ENCODE measurements around the gene TBCC.
"Not testable (repeated sequence)": the region's sequence is repeated elsewhere in the genome, so short reads cannot be mapped to it uniquely, and the experiment has no call there.

The TBCC gene

DNA sequence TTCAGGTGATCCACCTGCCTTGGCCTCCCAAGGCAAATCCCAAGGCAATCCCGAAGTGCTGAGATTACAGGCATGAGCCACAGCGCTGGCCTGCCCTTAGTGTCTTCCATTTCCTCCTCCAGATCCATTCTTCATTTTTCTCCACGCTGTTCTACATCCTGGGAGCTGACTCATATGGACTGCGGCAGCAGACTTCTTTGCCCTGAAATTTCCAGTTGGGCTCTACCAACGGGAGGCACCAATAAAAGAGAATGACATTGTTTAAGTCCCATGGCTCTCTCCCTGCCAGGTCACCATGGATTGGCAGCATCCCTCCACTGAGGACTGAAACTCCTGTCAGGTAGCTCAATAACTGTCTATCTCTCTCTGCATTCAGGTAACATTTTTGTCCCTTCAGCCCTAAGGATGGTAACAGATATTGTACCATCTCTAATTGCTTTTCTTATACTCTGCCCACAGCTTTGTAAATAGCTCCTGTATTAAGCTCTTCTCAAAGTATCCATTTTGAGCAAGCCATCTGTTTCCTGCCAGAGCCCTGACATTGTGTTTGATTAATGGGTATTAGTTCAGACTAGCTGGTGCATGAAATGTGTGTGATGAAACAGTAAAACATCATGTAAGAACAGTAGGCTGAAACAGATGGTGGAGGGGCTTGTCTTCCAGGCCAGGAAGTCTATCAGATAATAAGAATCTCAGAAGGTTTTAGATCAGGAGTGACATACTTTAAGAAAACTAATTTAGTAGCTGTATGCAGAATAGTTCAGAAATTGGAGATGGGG lies 3.6 kb downstream of the TBCC start:
- H3K9me3 ChIP-seq (ENCODE audit: control insufficient read depth, low read length): no peaks in the 10 kb centered on the region
- H2AFZ ChIP-seq: no peak overlapping the region
- peaks cover 5% of the 10 kb centered on the region for H3K4me1 ChIP-seq
- H3K9ac ChIP-seq: no peak overlapping the region
- no peaks in the 10 kb centered on the region for H3K36me3 ChIP-seq (ENCODE audit: control insufficient read depth, insufficient read depth, low read length)
- H3K27me3 ChIP-seq (ENCODE audit: control insufficient read depth, insufficient read depth, low read length): no peaks in the 10 kb centered on the region
- H3K4me3 ChIP-seq (ENCODE audit: low read depth, low read length): no peak overlapping the region
- no peak overlapping the region for H3K4me2 ChIP-seq (ENCODE audit: low read length)
- no peak overlapping the region for H3K27ac ChIP-seq
- H3K79me2 ChIP-seq: peaks cover 32% of the 10 kb centered on the region
- TF ChIP-seq, protein P1, sequence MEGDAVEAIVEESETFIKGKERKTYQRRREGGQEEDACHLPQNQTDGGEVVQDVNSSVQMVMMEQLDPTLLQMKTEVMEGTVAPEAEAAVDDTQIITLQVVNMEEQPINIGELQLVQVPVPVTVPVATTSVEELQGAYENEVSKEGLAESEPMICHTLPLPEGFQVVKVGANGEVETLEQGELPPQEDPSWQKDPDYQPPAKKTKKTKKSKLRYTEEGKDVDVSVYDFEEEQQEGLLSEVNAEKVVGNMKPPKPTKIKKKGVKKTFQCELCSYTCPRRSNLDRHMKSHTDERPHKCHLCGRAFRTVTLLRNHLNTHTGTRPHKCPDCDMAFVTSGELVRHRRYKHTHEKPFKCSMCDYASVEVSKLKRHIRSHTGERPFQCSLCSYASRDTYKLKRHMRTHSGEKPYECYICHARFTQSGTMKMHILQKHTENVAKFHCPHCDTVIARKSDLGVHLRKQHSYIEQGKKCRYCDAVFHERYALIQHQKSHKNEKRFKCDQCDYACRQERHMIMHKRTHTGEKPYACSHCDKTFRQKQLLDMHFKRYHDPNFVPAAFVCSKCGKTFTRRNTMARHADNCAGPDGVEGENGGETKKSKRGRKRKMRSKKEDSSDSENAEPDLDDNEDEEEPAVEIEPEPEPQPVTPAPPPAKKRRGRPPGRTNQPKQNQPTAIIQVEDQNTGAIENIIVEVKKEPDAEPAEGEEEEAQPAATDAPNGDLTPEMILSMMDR (IDR thresholded peaks at IDR 0.05): no peak

- H3K27me3 ChIP-seq (ENCODE audit: control insufficient read depth, insufficient read depth, low read length): no peaks in the 10 kb centered on the region
- no peaks in the 10 kb centered on the region for H3K9me3 ChIP-seq (ENCODE audit: control insufficient read depth, low read length)
- TF ChIP-seq, protein P1 (IDR thresholded peaks at IDR 0.05): no peak
- H3K4me1 ChIP-seq: peaks cover 5% of the 10 kb centered on the region
- H3K79me2 ChIP-seq: peaks cover 32% of the 10 kb centered on the region
- no peak overlapping the region for H2AFZ ChIP-seq
- no peak overlapping the region for H3K27ac ChIP-seq
- H3K4me2 ChIP-seq (ENCODE audit: low read length): no peak overlapping the region
- no peaks in the 10 kb centered on the region for H3K36me3 ChIP-seq (ENCODE audit: control insufficient read depth, insufficient read depth, low read length)
- no peak overlapping the region for H3K4me3 ChIP-seq (ENCODE audit: low read depth, low read length)
- H3K9ac ChIP-seq: no peak overlapping the region
These were observed 5.2 kb downstream of the TBCC start for GRCh38 chr6:42740725-42741124.

GRCh38 chr6:42735976-42736375 lies 9.9 kb downstream of the TBCC start:
- Histone ChIP-seq H3K36me3 (ENCODE audit: control insufficient read depth, insufficient read depth, low read length) (no peaks in the 10 kb centered on the region), H3K4me3 (ENCODE audit: low read depth, low read length) (no peak overlapping the region), H2AFZ (no peak overlapping the region), H3K9me3 (ENCODE audit: control insufficient read depth, low read length) (no peaks in the 10 kb centered on the region), H3K27me3 (ENCODE audit: control insufficient read depth, insufficient read depth, low read length) (no peaks in the 10 kb centered on the region), H3K9ac (no peak overlapping the region), H3K27ac (no peak overlapping the region), H3K4me1 (no peaks in the 10 kb centered on the region), H3K4me2 (ENCODE audit: low read length) (no peak overlapping the region), H3K79me2 (no peaks in the 10 kb centered on the region)
- TF ChIP-seq, protein P1 (IDR thresholded peaks at IDR 0.05): no peak

GRCh38 chr6:42733867-42734481 lies 11.9 kb downstream of the TBCC start:
- peak overlapping the region; percentile 5 for H2AFZ ChIP-seq
- not testable (repeated sequence) for H3K27ac ChIP-seq; H3K9me3 ChIP-seq (ENCODE audit: control insufficient read depth, low read length); H3K4me3 ChIP-seq (ENCODE audit: low read depth, low read length); H3K4me2 ChIP-seq (ENCODE audit: low read length); H3K9ac ChIP-seq; H3K4me1 ChIP-seq; H3K36me3 ChIP-seq (ENCODE audit: control insufficient read depth, insufficient read depth, low read length); H3K79me2 ChIP-seq; H3K27me3 ChIP-seq (ENCODE audit: control insufficient read depth, insufficient read depth, low read length)

- H3K4me2 ChIP-seq (ENCODE audit: low read length): no peak overlapping the region
- H3K9me3 ChIP-seq (ENCODE audit: control insufficient read depth, low read length): no peaks in the 10 kb centered on the region
- H2AFZ ChIP-seq: no peak overlapping the region
- H3K27me3 ChIP-seq (ENCODE audit: control insufficient read depth, insufficient read depth, low read length): no peaks in the 10 kb centered on the region
- H3K79me2 ChIP-seq: no peaks in the 10 kb centered on the region
- H3K27ac ChIP-seq: no peak overlapping the region
- peaks cover 15% of the 10 kb centered on the region for H3K4me1 ChIP-seq
- H3K4me3 ChIP-seq (ENCODE audit: low read depth, low read length): no peak overlapping the region
- TF ChIP-seq, protein P1 (IDR thresholded peaks at IDR 0.05): no peak
- no peak overlapping the region for H3K9ac ChIP-seq
- no peaks in the 10 kb centered on the region for H3K36me3 ChIP-seq (ENCODE audit: control insufficient read depth, insufficient read depth, low read length)
These were observed 16.2 kb downstream of the TBCC start for GRCh38 chr6:42729731-42730130.

Measured in parathyroid adenoma (tissue), 2 donors.